OCI-LY1 (cell line): Measurements from ENCODE around the gene PRKG1.

Experiments used
- H2AFZ ChIP-seq: fragments of 200-600 bp; sonication (generic), shearing (Covaris generic); 2 replicates; pipeline ENCODE4 v1.6.0; 2014; ENCODE audit warnings: antibody characterized with exemption, mild to moderate bottlenecking, low read length
- H3F3A ChIP-seq: fragments of 200-600 bp; sonication (generic), shearing (Covaris generic); 2 replicates; pipeline ENCODE4 v1.6.0; 2014; ENCODE audit warnings: mild to moderate bottlenecking, antibody characterized with exemption, low read length, moderate library complexity; ENCODE audit not compliant: insufficient read depth
- H3K27ac ChIP-seq: fragments of 200-600 bp; sonication (generic); 2 replicates; pipeline ENCODE4 v1.5.1; 2014; ENCODE audit warnings: low read length, mixed run types, mild to moderate bottlenecking, low read depth; ENCODE audit not compliant: poor library complexity, severe bottlenecking
- H3K27me3 ChIP-seq: fragments of 200-600 bp; sonication (generic); 2 replicates; pipeline ENCODE4 v1.6.0; 2014; ENCODE audit warnings: antibody characterized with exemption, mild to moderate bottlenecking, low read length, moderate library complexity; ENCODE audit not compliant: insufficient read depth
- H3K36me3 ChIP-seq: fragments of 200-600 bp; sonication (generic); 2 replicates; pipeline ENCODE4 v1.6.1; 2014; ENCODE audit warnings: mild to moderate bottlenecking, antibody characterized with exemption, low read length, moderate library complexity, mixed read lengths; ENCODE audit not compliant: insufficient read depth
- H3K4me1 ChIP-seq: fragments of 200-600 bp; sonication (generic); 2 replicates; pipeline ENCODE4 v1.5.1; 2014; ENCODE audit warnings: mild to moderate bottlenecking, low read length, moderate library complexity; ENCODE audit not compliant: insufficient read depth, severe bottlenecking
- H3K4me2 ChIP-seq: fragments of 200-600 bp; sonication (generic), shearing (Covaris generic); 2 replicates; pipeline ENCODE4 v1.6.1; 2014; ENCODE audit warnings: low read length
- H3K4me3 ChIP-seq: fragments of 200-600 bp; sonication (generic); 2 replicates; pipeline ENCODE4 v1.5.1; 2014; ENCODE audit warnings: low read length, low read depth, mild to moderate bottlenecking, mixed read lengths; ENCODE audit not compliant: poor library complexity, severe bottlenecking
- H3K79me2 ChIP-seq: fragments of 200-600 bp; shearing (Covaris generic); 2 replicates; pipeline ENCODE4 v1.6.1; 2016; ENCODE audit warnings: mixed run types, low read length, mixed read lengths; ENCODE audit not compliant: insufficient read depth
- H3K9ac ChIP-seq: fragments of 200-600 bp; sonication (generic), shearing (Covaris generic); 2 replicates; pipeline ENCODE4 v1.6.1; 2014; ENCODE audit warnings: mild to moderate bottlenecking, low read length, mixed read lengths
- H3K9me2 ChIP-seq: fragments of 200-600 bp; sonication (generic), shearing (Covaris generic); 2 replicates; pipeline ENCODE4 v1.6.1; 2014; ENCODE audit warnings: low read depth, mild to moderate bottlenecking, low read length, mixed read lengths
- H3K9me3 ChIP-seq: fragments of 200-600 bp; shearing (Covaris generic); 2 replicates; pipeline ENCODE4 v1.6.1; 2014; ENCODE audit warnings: low read length, mixed read lengths
- H4K20me1 ChIP-seq: fragments of 200-600 bp; sonication (generic), shearing (Covaris generic); 2 replicates; pipeline ENCODE4 v1.6.0; 2016; ENCODE audit warnings: mild to moderate bottlenecking, low read length; ENCODE audit not compliant: insufficient read depth
- EZH2 ChIP-seq: fragments of 200-600 bp; sonication (generic), shearing (Covaris generic); IDR thresholded peaks from 2 replicates; pipeline ENCODE4 v1.8.0; 2017; ENCODE audit warnings: borderline replicate concordance, mixed run types, mild to moderate bottlenecking, antibody characterized with exemption, low read length, moderate library complexity, mixed read lengths
- TF ChIP-seq, protein P1 (sequence below): fragments of 200-600 bp; sonication (generic), shearing (Covaris generic); IDR thresholded peaks from 2 replicates; pipeline ENCODE4 v1.5.1; 2017; ENCODE audit warnings: mild to moderate bottlenecking, antibody characterized with exemption, low read length, moderate library complexity, mixed read lengths

PRKG1 gene

DNA sequence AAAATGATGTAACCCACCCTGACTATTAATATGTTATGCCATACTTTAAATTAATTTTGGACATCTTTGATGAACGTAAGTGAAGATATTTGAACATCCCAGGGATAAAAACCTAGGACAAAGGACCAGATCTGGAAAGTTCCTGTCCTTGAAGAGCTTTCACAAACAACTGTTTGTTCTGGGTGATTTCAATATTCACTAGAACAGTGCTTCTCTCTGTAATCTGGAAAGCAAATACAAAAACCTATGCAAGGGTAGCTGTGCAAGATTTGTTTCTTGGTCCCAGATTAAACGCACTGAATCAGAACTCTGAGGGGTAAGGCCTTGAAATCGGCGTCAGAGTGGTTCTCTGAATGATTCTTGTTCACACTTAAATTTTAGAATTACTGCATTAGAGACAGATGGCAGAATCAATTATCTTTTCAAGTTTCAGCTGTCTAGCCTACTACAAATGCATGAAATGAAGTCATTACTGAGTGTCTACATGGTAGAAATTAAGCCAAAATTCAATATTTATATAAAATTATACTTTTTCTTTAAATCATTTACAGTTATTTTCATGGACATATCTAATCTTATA lies 694.7 kb downstream of the PRKG1 start:
- H3K27ac ChIP-seq, result no peak overlapping the region
- H3K36me3 ChIP-seq, result no peaks in the 10 kb centered on the region
- no peaks in the 10 kb centered on the region for H3K27me3 ChIP-seq
- H3K9me3 ChIP-seq, result no peaks in the 10 kb centered on the region
- H3K4me2 ChIP-seq, result no peak overlapping the region
- H3K79me2 ChIP-seq, result no peaks in the 10 kb centered on the region
- H4K20me1 ChIP-seq, result no peaks in the 10 kb centered on the region
- no peak overlapping the region for H2AFZ ChIP-seq
- no peak for TF ChIP-seq EZH2
- TF ChIP-seq, protein P1, sequence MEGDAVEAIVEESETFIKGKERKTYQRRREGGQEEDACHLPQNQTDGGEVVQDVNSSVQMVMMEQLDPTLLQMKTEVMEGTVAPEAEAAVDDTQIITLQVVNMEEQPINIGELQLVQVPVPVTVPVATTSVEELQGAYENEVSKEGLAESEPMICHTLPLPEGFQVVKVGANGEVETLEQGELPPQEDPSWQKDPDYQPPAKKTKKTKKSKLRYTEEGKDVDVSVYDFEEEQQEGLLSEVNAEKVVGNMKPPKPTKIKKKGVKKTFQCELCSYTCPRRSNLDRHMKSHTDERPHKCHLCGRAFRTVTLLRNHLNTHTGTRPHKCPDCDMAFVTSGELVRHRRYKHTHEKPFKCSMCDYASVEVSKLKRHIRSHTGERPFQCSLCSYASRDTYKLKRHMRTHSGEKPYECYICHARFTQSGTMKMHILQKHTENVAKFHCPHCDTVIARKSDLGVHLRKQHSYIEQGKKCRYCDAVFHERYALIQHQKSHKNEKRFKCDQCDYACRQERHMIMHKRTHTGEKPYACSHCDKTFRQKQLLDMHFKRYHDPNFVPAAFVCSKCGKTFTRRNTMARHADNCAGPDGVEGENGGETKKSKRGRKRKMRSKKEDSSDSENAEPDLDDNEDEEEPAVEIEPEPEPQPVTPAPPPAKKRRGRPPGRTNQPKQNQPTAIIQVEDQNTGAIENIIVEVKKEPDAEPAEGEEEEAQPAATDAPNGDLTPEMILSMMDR, result no peak
- no peaks in the 10 kb centered on the region for H3K9me2 ChIP-seq
- no peak overlapping the region for H3K4me3 ChIP-seq
- no peaks in the 10 kb centered on the region for H3F3A ChIP-seq
- no peak overlapping the region for H3K9ac ChIP-seq
- H3K4me1 ChIP-seq, result no peaks in the 10 kb centered on the region

DNA sequence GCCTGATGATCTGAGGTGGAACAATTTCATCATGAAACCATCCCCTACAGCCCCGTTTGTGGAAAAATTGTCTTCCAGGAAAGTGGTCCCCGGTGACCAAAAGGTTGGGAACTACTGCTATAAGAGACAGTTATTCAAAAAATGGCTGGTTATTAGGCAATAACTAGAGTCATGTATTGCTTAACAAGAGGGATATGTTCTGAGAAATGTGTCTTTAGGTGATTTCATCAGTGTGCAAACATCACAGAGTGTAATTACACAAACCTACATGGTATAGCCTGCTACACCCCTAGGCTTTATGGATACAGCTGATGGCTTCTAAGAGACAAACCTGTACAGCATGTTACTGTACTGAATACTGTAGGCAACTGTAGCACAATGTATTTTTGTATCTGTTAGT lies 696.4 kb downstream of the PRKG1 start:
- Histone ChIP-seq H4K20me1 (no peaks in the 10 kb centered on the region), H3K27me3 (no peaks in the 10 kb centered on the region), H3K9me2 (no peaks in the 10 kb centered on the region), H3K79me2 (no peaks in the 10 kb centered on the region), H3K4me3 (no peak overlapping the region), H3K27ac (no peak overlapping the region), H3K4me2 (no peak overlapping the region), H2AFZ (no peak overlapping the region), H3K9me3 (no peaks in the 10 kb centered on the region), H3K36me3 (no peaks in the 10 kb centered on the region), H3K4me1 (no peaks in the 10 kb centered on the region), H3F3A (no peaks in the 10 kb centered on the region), H3K9ac (no peak overlapping the region)
- no peak for TF ChIP-seq EZH2
- TF ChIP-seq, protein P1, result no peak

DNA sequence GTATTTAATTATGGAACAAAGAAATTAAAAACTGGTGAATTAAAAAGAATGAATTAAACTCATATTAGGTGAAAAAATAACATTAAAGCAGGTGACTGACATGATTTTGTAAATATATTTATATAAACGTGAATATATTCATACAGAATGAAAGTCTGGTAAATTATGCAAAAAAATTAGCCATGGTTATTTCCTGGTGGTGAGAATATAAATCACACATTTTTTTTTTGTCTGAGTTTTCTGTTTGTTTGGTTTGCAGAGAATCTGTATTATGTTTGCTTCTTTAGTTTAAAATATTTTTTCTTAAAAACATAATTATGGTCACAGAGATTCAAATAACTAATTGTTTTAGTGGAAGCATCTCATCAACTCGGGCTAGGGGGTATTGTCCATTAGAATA lies 698.1 kb downstream of the PRKG1 start:
- Histone ChIP-seq H3K79me2 (no peaks in the 10 kb centered on the region), H3K27ac (no peak overlapping the region), H3K9me2 (no peaks in the 10 kb centered on the region), H3K36me3 (no peaks in the 10 kb centered on the region), H4K20me1 (no peaks in the 10 kb centered on the region), H3K4me1 (no peaks in the 10 kb centered on the region), H2AFZ (no peak overlapping the region), H3K4me2 (no peak overlapping the region), H3K9ac (no peak overlapping the region), H3K27me3 (no peaks in the 10 kb centered on the region), H3K4me3 (no peak overlapping the region), H3F3A (no peaks in the 10 kb centered on the region), H3K9me3 (no peaks in the 10 kb centered on the region)
- TF ChIP-seq, protein P1, result no peak
- no peak for TF ChIP-seq EZH2
